Smooth muscle cell (in vitro differentiated cells): ENCODE measurements around the gene HIVEP3. TPM values are rescaled to one million over a fixed set of nuclear protein-coding genes. Genes with fewer than 3 reads are reported as not detected.

ENCODE experiments used
- DNase-seq: peaks from one replicate; lab custom pipeline; 2025; ENCODE audit not compliant: unreplicated experiment; lab: John Stamatoyannopoulos, UW
- H2AFZ ChIP-seq: fragments of 200-600 bp; sonication (generic); 2 replicates; pipeline ENCODE4 v1.6.0; 2016; ENCODE audit warnings: antibody characterized with exemption, low read depth, mild to moderate bottlenecking
- H3F3A ChIP-seq: fragments of 200-600 bp; sonication (generic); 2 replicates; pipeline ENCODE4 v1.6.0; 2017; ENCODE audit warnings: antibody characterized with exemption, low read depth
- H3K27ac ChIP-seq: fragments of 200-600 bp; sonication (generic); 2 replicates; pipeline ENCODE4 v1.5.1; 2016; ENCODE audit warnings: low read depth, mild to moderate bottlenecking
- H3K27me3 ChIP-seq: fragments of 200-600 bp; sonication (generic); 2 replicates; pipeline ENCODE4 v1.6.1; 2016; ENCODE audit warnings: low read depth, mild to moderate bottlenecking
- H3K36me3 ChIP-seq: fragments of 200-600 bp; sonication (generic); 2 replicates; pipeline ENCODE4 v1.5.1; 2016; ENCODE audit warnings: low read depth
- H3K4me1 ChIP-seq: fragments of 200-600 bp; sonication (generic); 2 replicates; pipeline ENCODE4 v1.5.1; 2016; ENCODE audit warnings: low read depth
- H3K4me2 ChIP-seq: fragments of 200-600 bp; sonication (generic); 2 replicates; pipeline ENCODE4 v1.6.0; 2016; ENCODE audit warnings: mild to moderate bottlenecking
- H3K4me3 ChIP-seq: fragments of 200-600 bp; sonication (generic); 2 replicates; pipeline ENCODE4 v1.5.1; 2016; ENCODE audit warnings: mild to moderate bottlenecking
- H3K79me2 ChIP-seq: fragments of 200-600 bp; sonication (generic); 2 replicates; pipeline ENCODE4 v1.6.0; 2016; ENCODE audit warnings: low read depth, mild to moderate bottlenecking
- H3K9ac ChIP-seq: fragments of 200-600 bp; sonication (generic); 2 replicates; pipeline ENCODE4 v1.6.0; 2016; ENCODE audit warnings: low read depth
- H3K9me3 ChIP-seq: fragments of 200-600 bp; sonication (generic); replicated peaks from 2 replicates; pipeline ENCODE4 v1.5.1; 2016; ENCODE audit warnings: low read depth
- H4K20me1 ChIP-seq: fragments of 200-600 bp; sonication (generic); 2 replicates; pipeline ENCODE4 v1.6.0; 2016; ENCODE audit warnings: low read depth
- CTCF ChIP-seq: fragments of 200-600 bp; sonication (generic); IDR thresholded peaks from 2 replicates; pipeline ENCODE4 v1.5.1; 2017; ENCODE audit warnings: borderline replicate concordance, mild to moderate bottlenecking, antibody characterized with exemption; ENCODE audit not compliant: insufficient read depth, poor library complexity, severe bottlenecking
- WGBS: methylation state at CpG from one replicate; pipeline ENCODE4 v1.1.7; 2016; ENCODE audit warnings: low lambda C conversion rate; 5-methylcytosine and 5-hydroxymethylcytosine counted together
- polyA plus RNA-seq: library from polyadenylated mRNA; unstranded; fragments of >200 nt; fragmentation: Nextera tagmentation; extraction: Ambion mirVana; gene quantifications from 2 replicates; pipeline ENCODE4 v1.2.1, GENCODE V29; 2016
- total RNA-seq: library from RNA; depleted of rRNA; stranded (reverse); fragments of >200 nt; gene quantifications from 2 replicates; pipeline ENCODE4 v1.2.3, GENCODE V29; 2014

Gene HIVEP3
- total and polyA plus RNA-seq, 2 experiments from 2014 or later = 2.1 to 6.4 TPM

GRCh38 chr1:41547336-41547735, 371.4 kb downstream of the HIVEP3 start:
- Histone ChIP-seq H3K36me3 (no peaks in the 10 kb centered on the region), H3K4me3 (no peak overlapping the region), H3K79me2 (no peaks in the 10 kb centered on the region), H3K4me1 (peaks cover 7% of the 10 kb centered on the region), H2AFZ (no peak overlapping the region), H3K4me2 (no peak overlapping the region), H3F3A (no peaks in the 10 kb centered on the region), H3K27ac (no peak overlapping the region), H3K9ac (no peak overlapping the region), H4K20me1 (no peaks in the 10 kb centered on the region), H3K27me3 (no peaks in the 10 kb centered on the region), H3K9me3 (no peaks in the 10 kb centered on the region)
- TF ChIP-seq CTCF = no peak
- 82% methylated on average over 6 of the region's 6 CpGs for WGBS
- no peak for DNase-seq

GRCh38 chr1:41546833-41547135, 371.9 kb downstream of the HIVEP3 start:
- H3F3A ChIP-seq = no peaks in the 10 kb centered on the region
- H4K20me1 ChIP-seq = no peaks in the 10 kb centered on the region
- H3K9ac ChIP-seq = no peak overlapping the region
- no peaks in the 10 kb centered on the region for H3K36me3 ChIP-seq
- TF ChIP-seq CTCF = no peak
- H3K79me2 ChIP-seq = no peaks in the 10 kb centered on the region
- H3K4me3 ChIP-seq = no peak overlapping the region
- no peak for DNase-seq
- no peak overlapping the region for H3K4me2 ChIP-seq
- H2AFZ ChIP-seq = no peak overlapping the region
- 83% methylated on average over 3 of the region's 3 CpGs for whole genome bisulfite sequencing
- no peak overlapping the region for H3K27ac ChIP-seq
- H3K4me1 ChIP-seq = peaks cover 7% of the 10 kb centered on the region
- H3K27me3 ChIP-seq = no peaks in the 10 kb centered on the region
- H3K9me3 ChIP-seq = no peaks in the 10 kb centered on the region

- Histone ChIP-seq H4K20me1 (peaks cover 5% of the 10 kb centered on the region), H3F3A (no peaks in the 10 kb centered on the region), H3K9me3 (no peaks in the 10 kb centered on the region), H3K4me2 (no peak overlapping the region), H3K79me2 (no peaks in the 10 kb centered on the region), H3K27me3 (no peaks in the 10 kb centered on the region), H2AFZ (no peak overlapping the region), H3K4me1 (peaks cover 11% of the 10 kb centered on the region), H3K9ac (no peak overlapping the region), H3K27ac (no peak overlapping the region), H3K4me3 (no peak overlapping the region), H3K36me3 (no peaks in the 10 kb centered on the region)
- TF ChIP-seq CTCF = no peak
- no peak for DNase-seq
- WGBS = 85% methylated on average over 8 of the region's 8 CpGs
These were observed 372.5 kb downstream of the HIVEP3 start for GRCh38 chr1:41545996-41546832.

GRCh38 chr1:41542196-41542930, 376.4 kb downstream of the HIVEP3 start:
- 76% methylated on average over 12 of the region's 12 CpGs for WGBS
- peaks cover 6% of the 10 kb centered on the region for H3K4me1 ChIP-seq
- H3F3A ChIP-seq = no peaks in the 10 kb centered on the region
- H3K4me3 ChIP-seq = no peak overlapping the region
- no peak overlapping the region for H3K27ac ChIP-seq
- no peak for TF ChIP-seq CTCF
- H3K27me3 ChIP-seq = no peaks in the 10 kb centered on the region
- no peak for DNase-seq
- no peaks in the 10 kb centered on the region for H3K79me2 ChIP-seq
- H3K9ac ChIP-seq = no peak overlapping the region
- H4K20me1 ChIP-seq = peaks cover 15% of the 10 kb centered on the region
- no peak overlapping the region for H3K4me2 ChIP-seq
- H3K9me3 ChIP-seq = no peaks in the 10 kb centered on the region
- no peaks in the 10 kb centered on the region for H3K36me3 ChIP-seq
- no peak overlapping the region for H2AFZ ChIP-seq
